ENCODE results near the gene RXRA.

DNA sequence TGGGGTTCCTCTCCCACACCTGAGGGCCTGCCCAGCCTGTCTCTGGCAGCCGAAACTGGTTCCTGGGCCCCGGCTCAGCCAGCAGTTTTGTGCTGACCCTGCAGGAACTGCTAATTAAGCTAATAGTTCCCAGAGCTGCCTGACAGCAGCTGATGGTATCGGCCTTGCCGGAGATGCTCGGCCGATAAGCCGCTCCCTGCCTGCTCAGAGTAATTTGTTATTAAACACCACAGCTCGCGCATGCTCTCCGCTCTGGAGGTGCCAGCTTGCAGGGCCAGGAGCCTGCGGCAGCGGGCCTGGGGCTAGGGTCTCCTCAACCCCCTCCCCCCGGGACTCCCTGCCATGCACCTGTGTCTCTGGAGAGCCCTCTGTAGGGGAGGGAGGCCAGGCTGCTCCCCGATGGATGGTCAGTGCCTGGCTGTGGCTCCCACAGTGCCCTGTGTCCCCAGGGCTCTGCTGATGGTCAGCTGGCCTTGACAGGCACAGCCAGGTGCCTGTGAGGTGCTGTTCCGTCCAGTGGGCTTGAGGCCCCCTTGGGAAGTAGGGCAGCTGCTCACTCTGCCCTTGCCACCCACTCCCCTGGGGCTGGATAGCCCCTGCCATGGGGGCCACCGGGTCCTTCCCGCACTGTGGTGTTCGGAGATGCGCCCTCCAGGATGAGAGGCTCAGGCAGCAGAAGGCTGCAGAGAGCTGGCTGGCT is 41.7 kb downstream of the RXRA start:
- TF ChIP-seq FOSL2 (IDR thresholded peaks at IDR 0.05; ENCODE audit: borderline replicate concordance, low read depth) (no peak), USF2 (IDR thresholded peaks at IDR 0.05; ENCODE audit: borderline replicate concordance, low read depth, low read length) (no peak; the same call in 1 of the 2 replicates), RFX5 (IDR thresholded peaks at IDR 0.05; ENCODE audit: low read length) (0 out of 2 replicates have a peak, but pooled peaks have one; percentile 6), EP300 (IDR thresholded peaks at IDR 0.05; ENCODE audit: borderline replicate concordance in 1 of 2, low read depth in 1 of 2, low read length in 1 of 2) (peak in 1 of 2 experiments; percentile 96; a peak in 3 of 4 replicates), NFIC (IDR thresholded peaks at IDR 0.05; ENCODE audit: borderline replicate concordance) (no peak; the same call in 1 of the 2 replicates), FOXM1 (IDR thresholded peaks at IDR 0.05; ENCODE audit: low read depth) (no peak), FOXJ3 (CRISPR knock-in tag; IDR thresholded peaks at IDR 0.05) (peak; percentile 82), POLR2AphosphoS5 (IDR thresholded peaks at IDR 0.05; ENCODE audit: low read depth, low read length) (0 out of 2 replicates have a peak, but pooled peaks have one; percentile 35)
- TF ChIP-seq, protein P1, sequence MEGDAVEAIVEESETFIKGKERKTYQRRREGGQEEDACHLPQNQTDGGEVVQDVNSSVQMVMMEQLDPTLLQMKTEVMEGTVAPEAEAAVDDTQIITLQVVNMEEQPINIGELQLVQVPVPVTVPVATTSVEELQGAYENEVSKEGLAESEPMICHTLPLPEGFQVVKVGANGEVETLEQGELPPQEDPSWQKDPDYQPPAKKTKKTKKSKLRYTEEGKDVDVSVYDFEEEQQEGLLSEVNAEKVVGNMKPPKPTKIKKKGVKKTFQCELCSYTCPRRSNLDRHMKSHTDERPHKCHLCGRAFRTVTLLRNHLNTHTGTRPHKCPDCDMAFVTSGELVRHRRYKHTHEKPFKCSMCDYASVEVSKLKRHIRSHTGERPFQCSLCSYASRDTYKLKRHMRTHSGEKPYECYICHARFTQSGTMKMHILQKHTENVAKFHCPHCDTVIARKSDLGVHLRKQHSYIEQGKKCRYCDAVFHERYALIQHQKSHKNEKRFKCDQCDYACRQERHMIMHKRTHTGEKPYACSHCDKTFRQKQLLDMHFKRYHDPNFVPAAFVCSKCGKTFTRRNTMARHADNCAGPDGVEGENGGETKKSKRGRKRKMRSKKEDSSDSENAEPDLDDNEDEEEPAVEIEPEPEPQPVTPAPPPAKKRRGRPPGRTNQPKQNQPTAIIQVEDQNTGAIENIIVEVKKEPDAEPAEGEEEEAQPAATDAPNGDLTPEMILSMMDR (IDR thresholded peaks at IDR 0.05): no peak
- TF ChIP-seq, protein P2, sequence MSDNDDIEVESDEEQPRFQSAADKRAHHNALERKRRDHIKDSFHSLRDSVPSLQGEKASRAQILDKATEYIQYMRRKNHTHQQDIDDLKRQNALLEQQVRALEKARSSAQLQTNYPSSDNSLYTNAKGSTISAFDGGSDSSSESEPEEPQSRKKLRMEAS (IDR thresholded peaks at IDR 0.05; ENCODE audit: low read depth): no peak
